ENCODE measurements around the gene MAPK8IP1.
"Not testable (repeated sequence)": the region's sequence is repeated elsewhere in the genome, so short reads cannot be mapped to it uniquely, and the experiment has no call there.

The MAPK8IP1 gene

DNA sequence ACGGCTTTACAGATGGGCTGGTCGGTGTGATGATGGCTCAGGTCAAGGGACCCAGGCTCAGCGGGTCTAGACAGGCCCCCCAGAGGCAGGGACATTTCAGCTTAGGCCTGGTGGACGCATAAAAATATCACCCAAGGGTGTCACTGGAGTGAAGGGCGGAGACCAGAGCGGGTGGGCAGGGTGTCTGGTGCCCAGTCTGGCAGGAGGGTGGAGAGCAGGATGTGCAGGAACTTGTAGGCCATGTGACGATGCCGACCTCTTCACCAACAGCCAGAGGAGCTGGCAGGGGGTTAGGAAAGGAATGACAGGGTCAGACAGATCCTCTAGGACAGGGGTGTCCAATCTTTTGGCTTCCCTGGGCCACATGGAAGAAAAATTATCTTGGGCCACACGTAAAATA, 4.5 kb downstream of the MAPK8IP1 start:
- no peak for DNase-seq (ENCODE audit: low read depth in 2 of 2)

- no peak for DNase-seq (ENCODE audit: low read depth in 2 of 2)
These were observed 5.6 kb downstream of the MAPK8IP1 start for GRCh38 chr11:45890886-45891550.

- no peak for DNase-seq (ENCODE audit: low read depth in 2 of 2)
These were observed 7.4 kb downstream of the MAPK8IP1 start for GRCh38 chr11:45892856-45893255.

DNA sequence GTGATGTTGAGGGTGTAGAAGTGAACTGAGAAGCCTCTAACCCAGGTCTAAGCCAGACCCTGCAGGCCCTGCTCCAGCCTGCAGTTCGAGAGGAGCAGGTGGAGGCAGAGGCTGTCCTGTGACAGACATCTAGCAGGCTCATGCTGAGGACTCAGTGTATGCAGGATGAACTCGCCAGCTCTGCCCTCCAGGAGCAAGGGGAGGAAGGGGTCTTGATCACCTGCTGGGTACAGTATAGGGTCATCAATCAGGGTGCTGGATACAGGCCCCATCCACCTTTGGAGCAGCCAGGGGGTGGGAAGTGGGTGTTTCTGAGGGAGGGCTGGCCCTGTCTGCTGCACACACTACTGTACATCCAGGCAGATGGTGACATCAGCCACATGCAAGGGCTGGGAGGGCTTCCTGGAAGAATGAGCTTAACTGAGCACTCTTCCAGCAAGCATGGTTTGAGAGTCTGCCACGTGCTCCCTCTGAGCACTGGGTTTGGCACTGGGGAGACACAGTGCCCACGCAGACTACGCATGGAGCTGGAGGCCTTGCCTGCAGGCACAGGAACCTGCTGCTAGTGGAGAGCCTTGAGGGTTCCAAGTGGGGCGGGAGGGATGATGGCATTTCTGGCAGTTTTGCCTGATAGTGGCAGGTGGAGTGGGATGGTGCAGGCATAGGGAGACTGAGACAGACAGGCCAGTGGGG, 9.2 kb downstream of the MAPK8IP1 start:
- no peak for DNase-seq (ENCODE audit: low read depth in 2 of 2)

DNA sequence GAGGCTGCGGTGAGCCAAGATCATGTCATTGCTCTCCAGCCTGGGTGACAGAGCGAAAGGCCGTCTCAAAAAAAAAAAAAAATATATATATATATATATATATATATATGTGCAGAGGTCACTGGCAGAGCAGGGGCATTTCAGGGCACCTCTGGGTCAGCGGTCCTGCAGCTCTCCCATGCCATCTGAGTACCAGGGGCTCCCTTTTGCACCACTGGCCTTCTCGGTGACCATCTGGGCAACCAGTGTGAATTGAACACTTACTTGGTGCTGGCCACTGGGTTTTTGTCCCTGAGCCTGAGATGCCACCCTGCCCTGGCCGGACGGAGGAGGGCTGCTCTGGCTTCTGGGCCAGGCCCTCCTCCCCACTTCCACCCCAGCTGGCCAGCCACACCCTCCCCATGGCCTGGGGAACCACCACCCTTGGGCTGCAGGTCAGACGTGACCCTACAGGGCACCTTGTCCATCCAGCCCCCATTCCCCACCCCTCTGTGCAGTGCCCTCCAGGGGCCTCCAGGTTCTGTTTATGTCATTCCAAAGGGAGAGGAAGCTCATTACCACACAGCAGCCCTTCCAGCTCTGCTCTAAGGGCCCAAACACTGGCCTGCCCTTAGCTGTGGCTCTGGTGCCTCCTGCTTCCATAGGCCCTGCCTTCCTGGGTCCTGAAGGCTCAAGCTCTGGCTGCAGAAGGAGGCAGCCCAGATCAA, 10.3 kb downstream of the MAPK8IP1 start:
- DNase-seq (ENCODE audit: low read depth in 2 of 2) = no peak

DNA sequence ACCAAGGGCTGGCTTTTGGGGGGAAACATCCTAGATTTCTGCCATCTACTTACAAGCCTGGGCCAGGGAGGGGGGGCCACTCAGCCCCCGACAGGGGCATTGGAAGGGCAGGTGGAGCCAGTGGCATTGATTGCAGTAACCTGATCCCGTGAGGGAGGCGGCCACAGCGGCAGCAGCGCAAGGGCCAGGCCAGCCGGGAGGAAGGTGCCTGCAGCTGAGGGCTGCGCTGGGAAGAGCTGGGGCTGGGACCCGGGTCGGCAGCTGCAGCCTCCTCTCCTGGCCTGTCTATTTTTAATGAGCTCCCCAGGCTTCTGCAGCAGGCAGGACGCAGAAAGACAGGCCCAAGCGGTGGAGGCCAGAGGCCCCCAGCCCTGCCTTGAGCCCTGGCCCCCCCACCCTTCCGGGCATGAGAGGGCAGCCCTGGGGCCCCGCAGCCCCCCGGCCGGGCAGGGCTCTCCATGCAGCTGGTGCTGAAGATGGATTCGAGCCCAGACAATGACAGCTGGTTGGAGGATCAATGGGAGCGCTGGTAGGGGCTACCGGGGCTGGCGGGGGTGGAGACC, 11.1 kb downstream of the MAPK8IP1 start:
- DNase-seq (ENCODE audit: low read depth in 2 of 2) = no peak

- no peak for DNase-seq (ENCODE audit: low read depth in 2 of 2)
These were observed 12.1 kb downstream of the MAPK8IP1 start for GRCh38 chr11:45897556-45897955.

DNA sequence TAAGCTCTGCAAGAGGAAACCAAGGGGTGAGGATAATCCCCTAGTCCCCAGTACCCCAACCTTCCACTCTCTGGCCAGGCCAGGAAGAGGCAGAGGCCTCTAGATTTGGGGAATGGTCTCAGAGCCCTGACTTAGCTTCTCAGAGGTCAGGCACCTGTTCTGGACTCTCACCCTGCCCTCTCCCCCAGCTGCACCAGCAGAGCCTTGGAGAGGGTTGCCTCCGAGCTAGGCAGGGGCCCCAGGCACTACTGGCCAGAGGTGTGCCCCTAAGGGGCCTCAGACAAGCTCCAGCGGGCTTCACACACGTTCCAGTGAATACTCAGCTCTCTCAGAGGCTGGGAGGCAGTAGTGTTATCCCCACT, 13.6 kb downstream of the MAPK8IP1 start:
- DNase-seq (ENCODE audit: low read depth in 2 of 2) = no peak

DNA sequence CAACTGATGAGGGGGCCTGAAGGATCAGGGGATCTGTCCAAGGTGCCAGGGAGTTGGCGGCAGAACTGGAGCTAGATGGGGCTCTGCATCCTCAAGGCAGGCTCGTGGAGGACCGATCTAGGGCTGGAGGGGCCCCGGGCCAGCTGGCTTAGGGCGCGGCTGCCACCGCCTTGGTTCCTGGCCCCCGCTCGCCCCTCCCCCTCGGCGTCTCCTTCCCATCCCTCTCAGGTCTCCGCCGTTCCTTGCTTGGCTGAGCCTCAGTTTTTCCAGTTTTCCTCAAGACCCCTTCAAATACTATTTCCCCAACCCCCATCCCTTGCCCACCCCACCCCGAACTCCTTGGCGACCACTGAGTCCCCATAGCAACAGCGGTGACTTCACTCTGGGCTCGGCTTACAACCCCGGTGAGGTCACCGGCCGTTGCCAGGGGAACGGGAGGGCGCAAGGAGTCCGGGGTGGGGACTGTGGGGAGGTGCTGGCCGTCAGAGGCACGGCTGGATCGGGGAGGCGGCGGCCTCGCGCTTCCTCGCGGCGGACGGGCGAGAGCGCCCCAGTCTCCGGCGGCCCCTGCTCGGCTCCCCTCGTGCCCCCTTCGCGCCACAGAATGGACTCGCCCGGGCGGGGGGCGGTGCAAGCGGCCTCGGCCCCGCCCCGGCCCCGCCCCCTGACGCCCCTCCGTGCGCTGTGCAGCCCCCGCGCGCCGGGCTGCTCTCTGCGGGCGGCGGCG, 14.2 kb downstream of the MAPK8IP1 start:
- DNase-seq (ENCODE audit: low read depth in 2 of 2) = peak; percentile 69

- not testable (repeated sequence) for DNase-seq (ENCODE audit: low read depth in 2 of 2)
These were observed 14.8 kb downstream of the MAPK8IP1 start for GRCh38 chr11:45900175-45900800.

- no peak for DNase-seq (ENCODE audit: low read depth in 2 of 2)
These were observed 15.6 kb downstream of the MAPK8IP1 start for GRCh38 chr11:45900916-45901617.

DNA sequence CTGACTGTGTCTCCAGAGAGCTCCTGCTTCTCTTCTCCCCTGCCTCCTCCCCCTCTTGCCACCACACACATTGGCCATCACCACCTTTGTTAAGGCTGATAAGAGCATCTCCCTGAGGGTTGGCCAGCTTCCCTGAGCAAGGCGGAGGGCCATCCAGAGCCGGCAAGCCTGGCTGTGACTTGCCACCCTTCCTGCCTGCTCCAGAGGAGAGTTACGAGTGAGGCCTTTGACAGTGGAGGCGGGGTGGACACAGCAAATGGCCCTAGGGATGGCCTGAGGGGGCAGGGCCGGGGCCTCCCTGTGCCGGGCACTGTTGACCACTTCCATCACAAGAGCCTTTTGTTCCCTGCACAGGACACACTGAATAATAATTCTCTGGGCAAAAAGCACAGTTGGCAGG, 16.2 kb downstream of the MAPK8IP1 start:
- DNase-seq (ENCODE audit: low read depth in 2 of 2) = no peak

DNA sequence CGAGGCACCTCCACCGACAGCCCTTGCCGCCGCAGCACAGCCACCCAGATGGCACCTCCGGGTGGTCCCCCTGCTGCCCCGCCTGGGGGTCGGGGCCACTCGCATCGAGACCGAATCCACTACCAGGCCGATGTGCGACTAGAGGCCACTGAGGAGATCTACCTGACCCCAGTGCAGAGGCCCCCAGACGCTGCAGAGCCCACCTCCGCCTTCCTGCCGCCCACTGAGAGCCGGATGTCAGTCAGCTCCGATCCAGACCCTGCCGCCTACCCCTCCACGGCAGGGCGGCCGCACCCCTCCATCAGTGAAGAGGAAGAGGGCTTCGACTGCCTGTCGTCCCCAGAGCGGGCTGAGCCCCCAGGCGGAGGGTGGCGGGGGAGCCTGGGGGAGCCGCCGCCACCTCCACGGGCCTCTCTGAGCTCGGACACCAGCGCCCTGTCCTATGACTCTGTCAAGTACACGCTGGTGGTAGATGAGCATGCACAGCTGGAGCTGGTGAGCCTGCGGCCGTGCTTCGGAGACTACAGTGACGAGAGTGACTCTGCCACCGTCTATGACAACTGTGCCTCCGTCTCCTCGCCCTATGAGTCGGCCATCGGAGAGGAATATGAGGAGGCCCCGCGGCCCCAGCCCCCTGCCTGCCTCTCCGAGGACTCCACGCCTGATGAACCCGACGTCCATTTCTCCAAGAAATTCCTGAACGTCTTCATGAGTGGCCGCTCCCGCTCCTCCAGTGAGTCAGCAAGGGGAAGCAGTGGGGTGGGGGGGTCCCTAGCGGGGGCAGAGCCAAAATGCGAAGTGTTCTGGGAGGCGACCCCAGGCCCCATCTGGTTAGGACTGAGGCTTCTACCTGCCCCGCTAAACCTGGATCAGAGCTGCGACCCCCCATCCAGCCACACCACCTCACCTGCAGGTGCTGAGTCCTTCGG, 17.3 kb downstream of the MAPK8IP1 start:
- no peak for DNase-seq (ENCODE audit: low read depth in 2 of 2)

GRCh38 chr11:45904309-45904915, 19.0 kb downstream of the MAPK8IP1 start:
- DNase-seq (ENCODE audit: low read depth in 2 of 2) = no peak

- DNase-seq (ENCODE audit: low read depth in 2 of 2) = no peak
These were observed 19.6 kb downstream of the MAPK8IP1 start for GRCh38 chr11:45905095-45905494.

GRCh38 chr11:45905576-45905975, 20.1 kb downstream of the MAPK8IP1 start:
- not testable (repeated sequence) for DNase-seq (ENCODE audit: low read depth in 2 of 2)

DNA sequence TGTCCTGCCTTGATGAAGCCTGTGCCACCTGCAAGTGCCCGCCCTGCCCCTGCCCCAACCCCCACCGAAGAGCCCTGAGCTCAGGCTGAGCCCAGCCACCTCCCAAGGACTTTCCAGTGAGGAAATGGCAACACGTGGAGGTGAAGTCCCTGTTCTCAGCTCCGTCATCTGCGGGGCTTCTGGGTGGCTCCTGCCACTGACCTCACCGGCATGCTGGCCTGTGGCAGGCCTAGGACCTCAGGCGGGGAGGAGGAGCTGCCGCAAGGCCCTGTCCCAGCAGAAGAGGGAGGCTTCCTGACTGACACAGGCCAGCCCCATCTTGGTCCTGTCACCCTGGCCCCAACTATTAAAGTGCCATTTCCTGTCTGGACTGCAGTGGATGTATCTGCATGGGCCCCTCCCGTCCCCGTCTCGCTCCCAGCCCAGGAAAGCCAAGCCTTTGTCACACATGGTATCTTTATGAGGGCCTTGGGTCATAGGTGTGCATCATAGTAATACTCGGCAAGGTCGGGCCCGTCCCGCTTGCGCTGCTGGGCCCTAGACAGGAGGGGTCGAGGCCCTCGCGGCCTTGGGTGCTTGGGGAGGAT, 20.7 kb downstream of the MAPK8IP1 start:
- no peak for DNase-seq (ENCODE audit: low read depth in 2 of 2)

- no peak for DNase-seq (ENCODE audit: low read depth in 2 of 2)
These were observed 21.6 kb downstream of the MAPK8IP1 start, which contains the start of gene FREY1 for GRCh38 chr11:45906965-45907611. FREY1 (minus strand) TSS chr11:45907271; CDS start chr11:45907245, 26 bp downstream.
